KMS-11 (cell line): Measurements from ENCODE around the gene NEURL2.

Source experiments
- H2AFZ ChIP-seq: fragments of 200-600 bp; sonication (generic); 2 replicates; pipeline ENCODE4 v1.6.1; 2016; ENCODE audit warnings: antibody characterized with exemption, mixed run types, low read depth
- H3K27ac ChIP-seq: fragments of 200-600 bp; sonication (generic); 2 replicates; pipeline ENCODE4 v1.6.1; 2016; ENCODE audit warnings: mild to moderate bottlenecking, mixed run types
- H3K27me3 ChIP-seq: fragments of 200-600 bp; sonication (generic); 2 replicates; pipeline ENCODE4 v1.6.1; 2017; ENCODE audit warnings: mild to moderate bottlenecking, low read depth, mixed run types, moderate library complexity; ENCODE audit not compliant: insufficient read depth
- H3K36me3 ChIP-seq: fragments of 200-600 bp; sonication (generic); 2 replicates; pipeline ENCODE4 v1.6.1; 2017; ENCODE audit warnings: mild to moderate bottlenecking, mixed run types; ENCODE audit not compliant: insufficient read depth
- H3K4me1 ChIP-seq: fragments of 200-600 bp; sonication (generic); 2 replicates; pipeline ENCODE4 v1.6.1; 2016; ENCODE audit warnings: mild to moderate bottlenecking, low read depth, mixed run types; ENCODE audit not compliant: poor library complexity, severe bottlenecking
- H3K4me2 ChIP-seq: fragments of 200-600 bp; sonication (generic); 2 replicates; pipeline ENCODE4 v1.7.0; 2016; ENCODE audit warnings: mild to moderate bottlenecking, mixed run types
- H3K4me3 ChIP-seq: fragments of 200-600 bp; sonication (generic); IDR thresholded peaks from 2 replicates; pipeline ENCODE4 v1.6.1; 2017; ENCODE audit warnings: low read depth, low read length, mixed read lengths; ENCODE audit not compliant: insufficient read depth
- H3K79me2 ChIP-seq: fragments of 200-600 bp; sonication (generic); 2 replicates; pipeline ENCODE4 v1.6.1; 2016; ENCODE audit warnings: low read depth, mixed run types; ENCODE audit not compliant: insufficient read depth
- H3K9ac ChIP-seq: fragments of 200-600 bp; sonication (generic); 2 replicates; pipeline ENCODE4 v1.6.1; 2016; ENCODE audit warnings: mild to moderate bottlenecking, mixed run types
- H4K20me1 ChIP-seq: fragments of 200-600 bp; sonication (generic); 2 replicates; pipeline ENCODE4 v1.6.1; 2016; ENCODE audit warnings: mild to moderate bottlenecking, mixed run types; ENCODE audit not compliant: insufficient read depth
- CTCF ChIP-seq: fragments of 200-600 bp; sonication (generic); conservative IDR thresholded peaks from 2 replicates; pipeline ENCODE4 v1.6.1; 2017; ENCODE audit warnings: low read depth, mild to moderate bottlenecking, antibody characterized with exemption, low read length, moderate library complexity, mixed read lengths

NEURL2 gene

GRCh38 chr20:45840700-45841198, 50.3 kb downstream of the NEURL2 start:
- Histone ChIP-seq H3K4me1 (no peaks in the 10 kb centered on the region), H3K4me2 (no peak overlapping the region), H2AFZ (no peak overlapping the region), H3K36me3 (no peaks in the 10 kb centered on the region), H4K20me1 (no peaks in the 10 kb centered on the region), H3K4me3 (no peak overlapping the region), H3K27me3 (no peaks in the 10 kb centered on the region), H3K9ac (no peak overlapping the region), H3K27ac (no peak overlapping the region), H3K79me2 (no peaks in the 10 kb centered on the region)
- no peak for TF ChIP-seq CTCF
